B cell (primary cell): ENCODE results near the gene RIN3. TPM values are rescaled to one million over a fixed set of nuclear protein-coding genes. Genes with fewer than 3 reads are reported as not detected.

Experiments
- ATAC-seq: fragments of 200-7000 bp; cut with Tn5 transposase; one replicate; pipeline ENCODE4 v1.10.0; 2021; ENCODE audit warnings: low read depth, mild to moderate bottlenecking, moderate number of reproducible peaks, moderate library complexity
- CTCF ChIA-PET: fragments of 350-600 bp; sonication (Branson Sonifier 250); formaldehyde crosslinking; loops from one replicate; lab custom pipeline; 2021; ENCODE audit warnings: antibody characterized with exemption, inconsistent platforms; lab: Charles Lee
- POLR2A ChIA-PET: fragments of 350-600 bp; sonication (Branson Sonifier 250); formaldehyde crosslinking; loops from one replicate; lab custom pipeline; 2021; ENCODE audit warnings: antibody characterized with exemption; lab: Charles Lee
- DNase-seq: peaks from one replicate; pipeline ENCODE4 v3.0.0; 2013
- H2AFZ ChIP-seq: 2 replicates; pipeline ENCODE4 v1.6.1; 2012; ENCODE audit warnings: mild to moderate bottlenecking, low read depth, low read length; ENCODE audit not compliant: insufficient read depth, poor library complexity, severe bottlenecking
- H3K27ac ChIP-seq, 2 donors: 1 replicate in 1 of 2; 2 replicates in 1 of 2; pipeline ENCODE4 v1.5.1; 2012 to 2013; ENCODE audit warnings: low read length in 2 of 2, mild to moderate bottlenecking in 2 of 2, moderate library complexity in 1 of 2
- H3K27me3 ChIP-seq, 4 experiments: fragments of 200-600 bp in 1 of 4; sonication (generic) in 1 of 4; replicated peaks in 1 of 4; 1 replicate in 2 of 4; 2 replicates in 2 of 4; pipeline versions ENCODE4 v1.6.1 to v1.7.0; 2013 to 2016; ENCODE audit warnings: low read length in 3 of 4, mild to moderate bottlenecking in 2 of 4, mixed read lengths in 1 of 4, moderate library complexity in 1 of 4; ENCODE audit not compliant: insufficient read depth in 4 of 4, control insufficient read depth in 3 of 4; ENCODE audit errors: control extremely low read depth in 1 of 4
- H3K36me3 ChIP-seq, 2 experiments: replicated peaks in 1 of 2; 1 replicate in 1 of 2; 2 replicates in 1 of 2; pipeline versions ENCODE4 v1.6.1 to v1.7.1; 2013; ENCODE audit warnings: low read length in 1 of 2; ENCODE audit not compliant: insufficient read depth in 2 of 2, control insufficient read depth in 1 of 2; ENCODE audit errors: control extremely low read depth in 1 of 2, extremely low read depth in 1 of 2
- H3K4me1 ChIP-seq, 2 donors: fragments of 200-600 bp in 1 of 2; sonication (generic) in 1 of 2; 1 replicate in 1 of 2; 2 replicates in 1 of 2; pipeline versions ENCODE4 v1.5.1 to v1.6.1; 2013 to 2017; ENCODE audit warnings: low read length in 2 of 2; ENCODE audit not compliant: control insufficient read depth in 2 of 2, insufficient read depth in 2 of 2
- H3K4me2 ChIP-seq: replicated peaks from 2 replicates; pipeline ENCODE3; 2012; ENCODE audit warnings: mild to moderate bottlenecking, low read depth, low read length; ENCODE audit not compliant: poor library complexity, severe bottlenecking
- H3K4me3 ChIP-seq, 5 experiments: fragments of 200-600 bp in 1 of 5; sonication (generic) in 1 of 5; 1 replicate in 3 of 5; 2 replicates in 2 of 5; pipeline versions ENCODE4 v1.5.1 to v1.7.0; 2011 to 2016; ENCODE audit warnings: low read length in 4 of 5, mild to moderate bottlenecking in 4 of 5, low read depth in 2 of 5, control low read depth in 1 of 5, moderate library complexity in 1 of 5; ENCODE audit not compliant: insufficient read depth in 1 of 5; ENCODE audit errors: control extremely low read depth in 1 of 5, extremely low read depth in 1 of 5
- H3K79me2 ChIP-seq: fragments of 200-600 bp; sonication (generic); one replicate; pipeline ENCODE4 v1.6.0; 2016; ENCODE audit warnings: low read length; ENCODE audit not compliant: control insufficient read depth, insufficient read depth
- H3K9ac ChIP-seq: fragments of 200-600 bp; sonication (generic); 2 replicates; pipeline ENCODE4 v1.6.1; 2017; ENCODE audit warnings: mild to moderate bottlenecking, low read length, moderate library complexity
- H3K9me3 ChIP-seq, 3 donors: one replicate each; pipeline versions ENCODE4 v1.6.1 to v1.7.1; 2013; ENCODE audit warnings: low read length in 2 of 3; ENCODE audit not compliant: control insufficient read depth in 2 of 3, insufficient read depth in 1 of 3; ENCODE audit errors: control extremely low read depth in 1 of 3
- H4K20me1 ChIP-seq: 2 replicates; pipeline ENCODE4 v1.6.0; 2012; ENCODE audit warnings: mild to moderate bottlenecking, low read length; ENCODE audit not compliant: insufficient read depth, control insufficient read depth, poor library complexity, severe bottlenecking
- H3K27ac Mint-ChIP-seq: one replicate; pipeline ENCODE4 v1.8.0; 2021; ENCODE audit warnings: mixed read lengths
- H3K27me3 Mint-ChIP-seq: one replicate; pipeline ENCODE4 v1.8.0; 2021; ENCODE audit warnings: mixed read lengths
- H3K4me1 Mint-ChIP-seq: one replicate; pipeline ENCODE4 v1.8.0; 2021; ENCODE audit warnings: mixed read lengths
- H3K4me3 Mint-ChIP-seq: one replicate; pipeline ENCODE4 v1.8.0; 2021; ENCODE audit warnings: mixed read lengths
- H3K9me3 Mint-ChIP-seq: one replicate; pipeline ENCODE4 v1.8.0; 2022; ENCODE audit warnings: mixed read lengths; ENCODE audit not compliant: insufficient read depth
- EZH2 ChIP-seq: IDR thresholded peaks from 2 replicates; pipeline ENCODE4 v1.6.1; 2012; ENCODE audit warnings: borderline replicate concordance, low read depth, mild to moderate bottlenecking, moderate library complexity, low read length; ENCODE audit not compliant: insufficient read depth, poor library complexity, severe bottlenecking
- WGBS: methylation state at CpG from one replicate; pipeline ENCODE4 v1.1.5; 2013; ENCODE audit warnings: missing lambda C conversion rate; ENCODE audit not compliant: insufficient coverage; 5-methylcytosine and 5-hydroxymethylcytosine counted together
- intact Hi-C: fragments of 100-400 bp; cut with micrococcal nuclease; formaldehyde crosslinking; loops from one replicate; pipeline ENCODE4 v1.10.0; 2022
- polyA plus RNA-seq: library from polyadenylated mRNA; depleted of rRNA; stranded (reverse); fragments of >200 nt; gene quantifications from 2 replicates; pipeline ENCODE4 v1.2.3, GENCODE V29; 2012
- total RNA-seq, 2 donors: library from RNA; stranded (reverse); fragments of 120-200 nt in 1 of 2; gene quantifications; 1 replicate in 1 of 2; 2 replicates in 1 of 2; pipeline versions ENCODE4 v1.2.3 to v1.2.4, GENCODE V29; 2013 to 2022
- TF ChIP-seq, protein P1 (sequence below): fragments of 200-600 bp; IDR thresholded peaks from one replicate; pipeline ENCODE4 v1.8.0; 2022; ENCODE audit warnings: antibody characterized with exemption, mild to moderate bottlenecking

RIN3 gene
- total and polyA plus RNA-seq, 2 donors (not counting 1 experiment from before 2014, with no cell fraction given) = 62.1 to 123 TPM

DNA sequence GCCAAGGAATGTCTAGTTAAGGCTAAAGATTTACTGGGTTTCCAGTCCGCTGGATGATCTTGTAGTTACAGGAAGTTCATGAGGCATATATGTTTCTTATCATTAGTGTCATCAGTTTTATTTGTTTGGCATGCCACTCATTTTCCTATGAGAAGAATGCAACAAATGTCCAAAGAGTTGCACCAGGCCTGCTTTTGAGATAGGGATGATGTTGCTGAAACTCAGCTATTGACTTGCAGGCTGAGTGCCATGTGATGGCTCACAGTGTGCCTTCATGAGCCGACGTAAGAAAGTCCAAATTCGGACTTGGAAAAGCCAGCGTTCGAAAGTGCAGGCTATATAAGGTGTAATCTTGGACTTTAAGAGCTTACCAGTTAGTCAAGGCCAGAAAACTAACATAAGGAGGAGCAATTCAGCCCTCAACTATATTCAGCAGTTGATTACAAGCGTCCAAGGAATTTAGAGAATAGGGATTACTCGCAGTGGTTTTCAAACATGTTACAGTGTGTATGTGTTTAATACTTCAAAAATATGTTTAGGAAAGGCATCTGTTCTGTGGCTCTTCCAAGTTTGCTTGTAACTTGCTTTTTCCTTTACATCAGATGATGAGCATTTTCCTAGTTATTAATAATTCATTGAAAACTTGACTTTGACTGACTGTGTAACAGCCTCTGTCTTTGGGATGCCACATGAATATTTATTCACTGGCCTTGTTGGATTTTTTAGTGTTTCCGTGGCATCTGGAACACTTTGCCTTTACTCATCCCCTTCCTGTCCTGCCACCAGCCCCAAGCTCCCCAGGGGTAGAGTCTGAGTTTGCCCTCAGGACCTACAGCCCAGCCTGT lies 133.6 kb downstream of the RIN3 start:
- TF ChIP-seq EZH2 = no peak
- TF ChIP-seq, protein P1, sequence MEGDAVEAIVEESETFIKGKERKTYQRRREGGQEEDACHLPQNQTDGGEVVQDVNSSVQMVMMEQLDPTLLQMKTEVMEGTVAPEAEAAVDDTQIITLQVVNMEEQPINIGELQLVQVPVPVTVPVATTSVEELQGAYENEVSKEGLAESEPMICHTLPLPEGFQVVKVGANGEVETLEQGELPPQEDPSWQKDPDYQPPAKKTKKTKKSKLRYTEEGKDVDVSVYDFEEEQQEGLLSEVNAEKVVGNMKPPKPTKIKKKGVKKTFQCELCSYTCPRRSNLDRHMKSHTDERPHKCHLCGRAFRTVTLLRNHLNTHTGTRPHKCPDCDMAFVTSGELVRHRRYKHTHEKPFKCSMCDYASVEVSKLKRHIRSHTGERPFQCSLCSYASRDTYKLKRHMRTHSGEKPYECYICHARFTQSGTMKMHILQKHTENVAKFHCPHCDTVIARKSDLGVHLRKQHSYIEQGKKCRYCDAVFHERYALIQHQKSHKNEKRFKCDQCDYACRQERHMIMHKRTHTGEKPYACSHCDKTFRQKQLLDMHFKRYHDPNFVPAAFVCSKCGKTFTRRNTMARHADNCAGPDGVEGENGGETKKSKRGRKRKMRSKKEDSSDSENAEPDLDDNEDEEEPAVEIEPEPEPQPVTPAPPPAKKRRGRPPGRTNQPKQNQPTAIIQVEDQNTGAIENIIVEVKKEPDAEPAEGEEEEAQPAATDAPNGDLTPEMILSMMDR = no peak
- Histone ChIP-seq H3K4me2 (peak overlapping the region; percentile 16), H3K4me1 (peaks cover 35 to 53% of the 10 kb centered on the region in 2 donors), H3K27me3 (no peaks in the 10 kb centered on the region), H3K27ac (peak overlapping the region in 1 of 2 donors; percentile 92), H3K9ac (no peak overlapping the region), H3K79me2 (peaks cover 5% of the 10 kb centered on the region), H2AFZ (no peak overlapping the region), H4K20me1 (no peaks in the 10 kb centered on the region), H3K36me3 (peaks cover 0 to 23% of the 10 kb centered on the region in 2 experiments), H3K9me3 (peaks cover 0 to 11% (median 5%) of the 10 kb centered on the region in 3 donors), H3K4me3 (no peak overlapping the region)
- Mint-ChIP-seq H3K27me3 (no peaks in the 10 kb centered on the region), H3K9me3 (no peaks in the 10 kb centered on the region), H3K4me3 (no peak overlapping the region), H3K27ac (peak overlapping the region; percentile 39), H3K4me1 (peaks cover 55% of the 10 kb centered on the region)
- 90% methylated on average over 5 of the region's 9 CpGs for WGBS
- ChIA-PET POLR2A (interaction anchor here (0.7 kb wide), 1 partner anchor 70 kb away, joined by 3 read pairs; no protein-coding TSS in a partner anchor), CTCF (interaction anchor here (1.4 kb wide), 1 partner anchor 14 kb away, joined by 4 read pairs; no protein-coding TSS in a partner anchor)
- no peak for ATAC-seq
- intact Hi-C loops = no loop called here
- no peak for DNase-seq

DNA sequence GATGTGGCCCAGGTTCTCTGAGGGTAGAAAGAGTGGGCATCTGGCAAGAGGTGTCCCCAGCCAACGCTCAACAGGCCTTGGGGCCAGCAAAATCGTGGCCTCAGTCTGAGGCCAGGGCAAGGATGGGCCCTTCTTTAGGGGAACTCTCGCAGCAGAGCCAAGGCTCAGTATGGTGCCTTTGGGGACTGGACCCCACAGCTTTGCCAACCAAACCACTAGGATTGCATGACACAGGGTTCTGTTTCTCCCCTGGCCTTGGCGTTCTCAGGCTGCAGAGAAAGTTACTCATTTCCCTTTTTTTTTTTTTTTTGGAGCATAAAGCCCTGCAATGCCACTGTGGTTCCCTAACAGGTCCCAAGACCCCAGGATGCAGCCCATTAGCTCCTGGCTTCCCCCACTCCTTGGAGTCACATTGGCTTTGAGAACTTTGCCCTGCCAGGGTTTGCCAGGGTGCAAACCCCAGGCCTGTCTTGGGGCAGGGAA lies 134.3 kb downstream of the RIN3 start:
- 69% methylated on average over 4 of the region's 4 CpGs for WGBS
- Mint-ChIP-seq H3K4me1 (peaks cover 55% of the 10 kb centered on the region), H3K4me3 (no peak overlapping the region), H3K27ac (peak overlapping the region; percentile 97), H3K9me3 (no peaks in the 10 kb centered on the region), H3K27me3 (no peaks in the 10 kb centered on the region)
- DNase-seq (no peak), ATAC-seq (no peak)
- ChIA-PET POLR2A (interaction anchor here (0.7 kb wide), 1 partner anchor 70 kb away, joined by 3 read pairs; no protein-coding TSS in a partner anchor), CTCF (no interaction called here)
- H4K20me1 ChIP-seq = peaks cover 5% of the 10 kb centered on the region
- H3K9ac ChIP-seq = no peak overlapping the region
- peak overlapping the region in 1 of 2 donors; percentile 92 for H3K27ac ChIP-seq
- no peak overlapping the region for H3K4me3 ChIP-seq
- H3K27me3 ChIP-seq = no peaks in the 10 kb centered on the region
- H3K36me3 ChIP-seq = peaks cover 0 to 17% of the 10 kb centered on the region in 2 experiments
- intact Hi-C loops = no loop called here
- peaks cover 0 to 11% (median 5%) of the 10 kb centered on the region in 3 donors for H3K9me3 ChIP-seq
- H2AFZ ChIP-seq = no peak overlapping the region
- peaks cover 35 to 60% of the 10 kb centered on the region in 2 donors for H3K4me1 ChIP-seq
- peaks cover 12% of the 10 kb centered on the region for H3K79me2 ChIP-seq
- H3K4me2 ChIP-seq = no peak overlapping the region
- no peak for TF ChIP-seq EZH2
- TF ChIP-seq, protein P1 = no peak
